ENCODE results near the gene NET1. TPM values are rescaled to one million over a fixed set of nuclear protein-coding genes. Genes with fewer than 3 reads are reported as not detected.

Gene NET1
- total RNA-seq, 1 donor from 2014 or later = 51.4 TPM

GRCh38 chr10:5479481-5480161 is 67.3 kb downstream of the NET1 start:
- intact Hi-C loops (cut with micrococcal nuclease) = no loop called here

- intact Hi-C loops (cut with micrococcal nuclease) = no loop called here
Measured at GRCh38 chr10:5480162-5480941, 68.0 kb downstream of the NET1 start.

- intact Hi-C loops (cut with micrococcal nuclease) = no loop called here
Measured at GRCh38 chr10:5481121-5481520, 68.8 kb downstream of the NET1 start.

- intact Hi-C loops (cut with micrococcal nuclease) = no loop called here
Measured at GRCh38 chr10:5482016-5482415, 69.7 kb downstream of the NET1 start.

GRCh38 chr10:5484205-5484604 is 71.8 kb downstream of the NET1 start:
- intact Hi-C loops (cut with micrococcal nuclease) = no loop called here

GRCh38 chr10:5485290-5485689 is 72.9 kb downstream of the NET1 start:
- intact Hi-C loops (cut with micrococcal nuclease) = no loop called here

GRCh38 chr10:5485948-5486852 is 73.8 kb downstream of the NET1 start:
- intact Hi-C loops (cut with micrococcal nuclease) = no loop called here

- intact Hi-C loops (cut with micrococcal nuclease) = no loop called here
Measured at GRCh38 chr10:5486853-5487235, 74.5 kb downstream of the NET1 start.

- intact Hi-C loops (cut with micrococcal nuclease) = no loop called here
Measured at GRCh38 chr10:5488272-5489161, 76.2 kb downstream of the NET1 start.

GRCh38 chr10:5490032-5490431 is 77.7 kb downstream of the NET1 start:
- intact Hi-C loops (cut with micrococcal nuclease) = no loop called here

- intact Hi-C loops (cut with micrococcal nuclease) = no loop called here
Measured at GRCh38 chr10:5490698-5491464, 78.5 kb downstream of the NET1 start.

- intact Hi-C loops (cut with micrococcal nuclease) = no loop called here
Measured at GRCh38 chr10:5491477-5491876, 79.1 kb downstream of the NET1 start.

- intact Hi-C loops (cut with micrococcal nuclease) = no loop called here
Measured at GRCh38 chr10:5492322-5492855, 80.0 kb downstream of the NET1 start.

GRCh38 chr10:5492929-5493576 is 80.7 kb downstream of the NET1 start:
- intact Hi-C loops (cut with micrococcal nuclease) = no loop called here

- intact Hi-C loops (cut with micrococcal nuclease) = no loop called here
Measured at GRCh38 chr10:5493691-5494090, 81.3 kb downstream of the NET1 start.

- intact Hi-C loops (cut with micrococcal nuclease) = no loop called here
Measured at GRCh38 chr10:5494611-5495010, 82.3 kb downstream of the NET1 start.

- intact Hi-C loops (cut with micrococcal nuclease) = no loop called here
Measured at GRCh38 chr10:5496261-5497250, 84.2 kb downstream of the NET1 start.

GRCh38 chr10:5497289-5497688 is 84.9 kb downstream of the NET1 start:
- intact Hi-C loops (cut with micrococcal nuclease) = no loop called here
